ENCODE data around the gene RPL10. TPM values are rescaled to one million over a fixed set of nuclear protein-coding genes. Genes with fewer than 3 reads are reported as not detected.

The RPL10 gene
- total and polyA plus RNA-seq, 4 experiments from 2014 or later: 4,018 to 5,740 (median 5,272) TPM

DNA sequence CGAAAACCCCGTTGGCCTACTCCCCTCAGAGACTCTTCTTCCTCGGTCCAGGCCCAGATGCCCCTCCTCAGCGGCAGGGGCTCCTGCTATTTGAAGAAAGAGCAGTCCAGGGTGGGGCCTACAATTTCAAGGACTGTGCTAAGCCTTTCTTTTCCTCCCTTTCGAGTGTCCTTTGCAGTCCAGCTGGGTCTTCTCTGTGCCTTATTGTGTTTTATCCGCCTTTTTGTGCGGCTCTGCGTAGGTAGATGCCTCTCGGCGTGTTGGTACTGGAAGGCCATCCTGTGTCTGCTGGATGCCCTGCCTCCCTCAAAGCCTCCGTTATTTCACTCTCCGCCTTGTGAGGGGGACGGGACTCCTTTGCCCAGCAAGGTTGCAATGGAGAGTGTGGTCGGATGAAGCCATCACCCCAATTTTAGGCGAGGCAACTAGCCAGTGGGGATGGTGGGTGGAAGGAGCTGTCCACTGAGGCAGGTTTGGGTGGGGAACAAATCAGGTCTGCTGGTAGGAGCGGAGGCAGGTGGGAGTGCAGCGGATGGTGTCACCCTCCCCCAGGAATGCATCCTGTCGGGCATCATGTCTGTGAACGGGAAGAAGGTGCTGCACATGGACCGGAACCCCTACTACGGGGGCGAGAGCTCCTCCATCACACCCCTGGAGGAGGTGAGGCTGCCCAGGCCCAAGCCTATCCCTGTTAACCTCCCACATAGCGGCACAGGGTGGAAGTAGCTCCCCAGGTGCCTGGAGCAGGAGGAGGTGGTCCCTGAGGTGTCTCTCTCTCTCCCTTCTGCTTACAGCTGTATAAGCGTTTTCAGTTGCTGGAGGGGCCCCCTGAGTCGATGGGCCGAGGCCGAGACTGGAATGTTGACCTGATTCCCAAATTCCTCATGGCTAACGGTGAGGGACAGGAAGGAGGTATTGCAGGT is 40.1 kb downstream of the RPL10 start:
- H3K27me3 ChIP-seq (ENCODE audit: insufficient read depth, low read length): no peaks in the 10 kb centered on the region
- no peaks in the 10 kb centered on the region for H3K36me3 ChIP-seq (ENCODE audit: insufficient read depth, low read length)
- H3K4me3 Mint-ChIP-seq: peak overlapping the region; percentile 86 to 89 (median 87)
- peak overlapping the region; percentile 29 to 40 for H3K4me3 ChIP-seq (ENCODE audit: low read length in 2 of 2)
- H3K27ac ChIP-seq (ENCODE audit: low read depth, low read length): peak overlapping the region; percentile 63
- H3K27me3 Mint-ChIP-seq: no peaks in the 10 kb centered on the region
- peaks cover 0 to 6% (median 0%) of the 10 kb centered on the region in 8 donors for H3K9me3 Mint-ChIP-seq
- peaks cover 11 to 45% (median 28%) of the 10 kb centered on the region in 4 donors for H3K4me1 Mint-ChIP-seq
- no peak for DNase-seq
- peaks cover 4 to 30% of the 10 kb centered on the region in 2 donors for H3K36me3 Mint-ChIP-seq
- peaks cover 48% of the 10 kb centered on the region for H3K4me1 ChIP-seq (ENCODE audit: insufficient read depth, low read length)
- POLR2A ChIA-PET (ENCODE audit: partially characterized antibody): interaction anchor here (0.7 to 1.5 kb wide), 7 partner anchors 9 to 52 kb away, joined by 3 to 7 read pairs (median 4); partner anchors contain the start of gene SLC10A3
- no peaks in the 10 kb centered on the region for H3K9me3 ChIP-seq (ENCODE audit: control insufficient read depth in 1 of 2, low read length in 2 of 2)
- CTCF ChIA-PET (ENCODE audit: partially characterized antibody): no interaction called here
- H3K27ac Mint-ChIP-seq: peak overlapping the region; percentile 81 to 97 (median 91)
- intact Hi-C loops (cut with micrococcal nuclease): loop anchor here (5.0 kb wide), 1 partner anchor 79 kb away; the partner anchor contains the start of gene FAM3A

DNA sequence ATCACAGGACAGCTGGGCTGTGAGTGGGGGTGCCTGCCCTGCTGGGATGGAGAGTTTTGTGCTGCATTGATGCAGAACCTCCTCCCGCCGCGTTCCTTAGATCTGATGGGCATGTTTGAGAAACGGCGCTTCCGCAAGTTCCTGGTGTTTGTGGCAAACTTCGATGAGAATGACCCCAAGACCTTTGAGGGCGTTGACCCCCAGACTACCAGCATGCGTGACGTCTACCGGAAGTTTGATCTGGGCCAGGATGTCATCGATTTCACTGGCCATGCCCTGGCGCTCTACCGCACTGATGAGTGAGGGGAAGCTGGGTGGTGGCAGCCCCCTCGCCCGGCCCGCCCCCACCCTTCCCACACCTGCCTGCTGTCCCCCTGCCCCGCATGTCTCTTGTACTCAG is 41.7 kb downstream of the RPL10 start:
- H3K9me3 ChIP-seq (ENCODE audit: control insufficient read depth in 1 of 2, low read length in 2 of 2): no peaks in the 10 kb centered on the region
- ChIA-PET CTCF (ENCODE audit: partially characterized antibody) (no interaction called here), POLR2A (ENCODE audit: partially characterized antibody) (interaction anchor here (0.6 to 1.6 kb wide), 4 partner anchors 41 to 51 kb away, joined by 3 to 5 read pairs (median 4); partner anchors contain the start of genes RPL10 and SLC10A3)
- Mint-ChIP-seq H3K27ac (peak overlapping the region in 2 of 7 donors; percentile 46 to 81), H3K9me3 (peaks cover 0 to 6% (median 0%) of the 10 kb centered on the region in 8 donors), H3K36me3 (peaks cover 0 to 26% of the 10 kb centered on the region in 2 donors), H3K27me3 (no peaks in the 10 kb centered on the region), H3K4me1 (peaks cover 11 to 51% (median 31%) of the 10 kb centered on the region in 4 donors), H3K4me3 (peak overlapping the region in 2 of 8 donors; percentile 4 to 61)
- H3K4me3 ChIP-seq (ENCODE audit: low read length in 2 of 2): no peak overlapping the region
- intact Hi-C loops (cut with micrococcal nuclease): loop anchor here (5.0 kb wide), 3 partner anchors 37 to 77 kb away; partner anchors contain the start of genes FAM3A, LAGE3 and SLC10A3
- H3K4me1 ChIP-seq (ENCODE audit: insufficient read depth, low read length): peaks cover 56% of the 10 kb centered on the region
- DNase-seq: no peak
- H3K27me3 ChIP-seq (ENCODE audit: insufficient read depth, low read length): no peaks in the 10 kb centered on the region
- no peak overlapping the region for H3K27ac ChIP-seq (ENCODE audit: low read depth, low read length)
- H3K36me3 ChIP-seq (ENCODE audit: insufficient read depth, low read length): no peaks in the 10 kb centered on the region

DNA sequence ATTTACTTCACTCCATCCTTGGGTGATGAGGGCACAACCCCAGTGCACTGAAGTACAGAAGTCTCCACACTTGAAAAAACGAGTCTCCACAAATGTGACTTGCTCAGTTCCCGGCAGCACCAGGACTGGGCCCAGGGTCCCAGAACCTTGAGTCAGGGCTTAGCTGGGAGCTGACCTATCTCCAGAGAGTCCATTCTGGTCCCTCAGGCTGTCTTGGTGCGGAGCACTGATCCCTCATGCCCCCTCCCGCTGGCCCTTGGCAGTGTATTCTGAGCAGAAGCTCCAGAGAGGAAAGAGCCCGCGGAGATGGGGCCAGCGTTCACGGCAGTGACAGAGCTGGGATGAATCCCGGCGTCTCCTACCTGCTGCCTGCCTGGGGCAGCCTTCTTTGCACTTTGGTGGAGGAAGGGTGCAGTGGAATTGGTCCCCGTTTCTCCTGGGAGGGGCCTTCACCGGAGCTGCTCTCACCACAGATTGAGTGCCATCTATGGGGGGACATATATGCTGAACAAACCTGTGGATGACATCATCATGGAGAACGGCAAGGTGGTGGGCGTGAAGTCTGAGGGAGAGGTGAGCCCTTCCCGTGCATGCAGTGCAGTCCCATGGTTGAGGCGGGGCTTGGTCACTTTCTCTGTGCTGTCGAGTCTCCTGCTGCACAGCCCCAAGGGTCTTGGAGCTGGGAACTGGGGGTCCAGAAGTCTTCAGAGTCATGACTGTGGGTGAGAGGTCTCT is 42.6 kb downstream of the RPL10 start:
- peak overlapping the region in 2 of 8 donors; percentile 46 to 50 for H3K4me3 Mint-ChIP-seq
- Histone ChIP-seq H3K4me3 (ENCODE audit: low read length in 2 of 2) (no peak overlapping the region), H3K27me3 (ENCODE audit: insufficient read depth, low read length) (no peaks in the 10 kb centered on the region), H3K9me3 (ENCODE audit: control insufficient read depth in 1 of 2, low read length in 2 of 2) (no peaks in the 10 kb centered on the region), H3K36me3 (ENCODE audit: insufficient read depth, low read length) (no peaks in the 10 kb centered on the region), H3K27ac (ENCODE audit: low read depth, low read length) (no peak overlapping the region), H3K4me1 (ENCODE audit: insufficient read depth, low read length) (peaks cover 63% of the 10 kb centered on the region)
- no peak for DNase-seq
- H3K27me3 Mint-ChIP-seq: no peaks in the 10 kb centered on the region
- peaks cover 11 to 56% (median 31%) of the 10 kb centered on the region in 4 donors for H3K4me1 Mint-ChIP-seq
- CTCF ChIA-PET (ENCODE audit: partially characterized antibody): no interaction called here
- POLR2A ChIA-PET (ENCODE audit: partially characterized antibody): interaction anchor here (0.7 to 8.5 kb wide), 13 partner anchors 9 to 96 kb away, joined by 3 to 42 read pairs (median 4); partner anchors contain the start of genes DNASE1L1, PLXNA3, RPL10 and SLC10A3
- H3K9me3 Mint-ChIP-seq: peaks cover 0 to 6% (median 0%) of the 10 kb centered on the region in 8 donors
- peak overlapping the region; percentile 62 to 84 (median 74) for H3K27ac Mint-ChIP-seq
- intact Hi-C loops (cut with micrococcal nuclease): loop anchor here (5.0 kb wide), 2 partner anchors 37 to 52 kb away; partner anchors contain the start of genes LAGE3 and SLC10A3
- peaks cover 0 to 26% of the 10 kb centered on the region in 2 donors for H3K36me3 Mint-ChIP-seq

DNA sequence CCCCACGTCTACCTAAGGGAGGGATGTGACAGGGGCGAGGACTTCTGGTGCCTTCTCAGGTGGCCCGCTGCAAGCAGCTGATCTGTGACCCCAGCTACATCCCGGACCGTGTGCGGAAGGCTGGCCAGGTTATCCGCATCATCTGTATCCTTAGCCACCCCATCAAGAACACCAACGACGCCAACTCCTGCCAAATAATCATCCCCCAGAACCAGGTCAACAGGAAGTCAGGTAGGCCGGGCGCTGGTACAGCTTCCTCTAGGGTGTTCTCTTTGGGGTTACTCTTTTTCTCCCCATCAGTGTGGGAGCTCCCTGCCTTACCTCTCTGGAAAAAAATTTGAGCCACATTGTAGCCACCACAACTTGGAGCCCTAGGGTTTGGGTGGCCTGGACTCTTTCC is 43.4 kb downstream of the RPL10 start:
- CTCF ChIA-PET (ENCODE audit: partially characterized antibody): no interaction called here
- POLR2A ChIA-PET (ENCODE audit: partially characterized antibody): interaction anchor here (0.7 to 8.5 kb wide), 11 partner anchors 9 to 95 kb away, joined by 3 to 42 read pairs (median 6); partner anchors contain the start of genes DNASE1L1, FAM3A, PLXNA3 and RPL10
- H3K27ac Mint-ChIP-seq: peak overlapping the region; percentile 47 to 91 (median 81)

DNA sequence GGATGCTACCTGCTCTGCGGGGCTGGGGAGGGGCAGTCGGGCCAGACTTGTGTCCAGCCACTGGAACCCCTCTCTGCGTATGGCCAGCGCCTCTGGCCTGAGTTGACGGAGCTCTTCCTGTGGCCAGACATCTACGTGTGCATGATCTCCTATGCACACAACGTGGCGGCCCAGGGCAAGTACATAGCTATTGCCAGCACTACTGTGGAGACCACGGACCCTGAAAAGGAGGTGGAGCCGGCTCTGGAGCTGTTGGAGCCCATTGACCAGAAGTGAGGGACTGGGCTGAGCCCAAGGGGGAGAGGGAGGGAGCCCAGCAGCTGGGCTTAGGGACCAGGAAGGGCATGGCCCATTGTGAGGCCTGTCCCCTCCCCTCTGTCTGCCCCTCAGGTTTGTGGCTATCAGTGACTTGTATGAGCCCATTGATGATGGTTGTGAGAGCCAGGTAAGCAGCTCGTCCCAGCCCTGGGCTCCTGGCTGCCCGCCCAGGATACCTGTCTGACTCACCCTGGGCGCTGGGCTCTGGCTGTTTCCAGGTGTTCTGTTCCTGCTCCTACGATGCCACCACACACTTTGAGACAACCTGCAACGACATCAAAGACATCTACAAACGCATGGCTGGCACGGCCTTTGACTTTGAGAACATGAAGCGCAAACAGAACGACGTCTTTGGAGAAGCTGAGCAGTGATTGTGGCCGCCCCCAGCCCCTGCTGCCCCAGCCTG is 44.0 kb downstream of the RPL10 start:
- H3K27me3 ChIP-seq (ENCODE audit: insufficient read depth, low read length): no peaks in the 10 kb centered on the region
- Mint-ChIP-seq H3K9me3 (peaks cover 0 to 6% (median 0%) of the 10 kb centered on the region in 8 donors), H3K36me3 (peaks cover 0 to 21% of the 10 kb centered on the region in 2 donors), H3K27me3 (no peaks in the 10 kb centered on the region), H3K4me1 (peaks cover 12 to 63% (median 29%) of the 10 kb centered on the region in 4 donors), H3K4me3 (peak overlapping the region in 6 of 8 donors; percentile 38 to 76 (median 70)), H3K27ac (peak overlapping the region; percentile 57 to 91 (median 81))
- no peaks in the 10 kb centered on the region for H3K9me3 ChIP-seq (ENCODE audit: control insufficient read depth in 1 of 2, low read length in 2 of 2)
- DNase-seq: no peak
- no peaks in the 10 kb centered on the region for H3K36me3 ChIP-seq (ENCODE audit: insufficient read depth, low read length)
- intact Hi-C loops (cut with micrococcal nuclease): loop anchor here (5.0 kb wide), 2 partner anchors 35 to 50 kb away; partner anchors contain the start of genes LAGE3 and SLC10A3
- peak overlapping the region; percentile 15 for H3K27ac ChIP-seq (ENCODE audit: low read depth, low read length)
- H3K4me1 ChIP-seq (ENCODE audit: insufficient read depth, low read length): peaks cover 63% of the 10 kb centered on the region
- POLR2A ChIA-PET (ENCODE audit: partially characterized antibody): interaction anchor here (0.7 to 8.5 kb wide), 9 partner anchors 10 to 95 kb away, joined by 3 to 42 read pairs (median 6); partner anchors contain the start of genes DNASE1L1, FAM3A, PLXNA3 and RPL10
- CTCF ChIA-PET (ENCODE audit: partially characterized antibody): no interaction called here
- H3K4me3 ChIP-seq (ENCODE audit: low read length in 2 of 2): no peak overlapping the region

More for the DNA sequence above, 43.4 kb downstream of the RPL10 start:
- Mint-ChIP-seq H3K4me1 (peaks cover 9 to 57% (median 29%) of the 10 kb centered on the region in 4 donors), H3K36me3 (peaks cover 0 to 19% of the 10 kb centered on the region in 2 donors), H3K4me3 (peak overlapping the region in 7 of 8 donors; percentile 38 to 76 (median 69)), H3K27me3 (no peaks in the 10 kb centered on the region), H3K9me3 (peaks cover 0 to 6% (median 0%) of the 10 kb centered on the region in 8 donors)
- Histone ChIP-seq H3K4me3 (ENCODE audit: low read length in 2 of 2) (no peak overlapping the region), H3K4me1 (ENCODE audit: insufficient read depth, low read length) (peaks cover 63% of the 10 kb centered on the region), H3K9me3 (ENCODE audit: control insufficient read depth in 1 of 2, low read length in 2 of 2) (no peaks in the 10 kb centered on the region), H3K27me3 (ENCODE audit: insufficient read depth, low read length) (no peaks in the 10 kb centered on the region), H3K27ac (ENCODE audit: low read depth, low read length) (peak overlapping the region; percentile 15), H3K36me3 (ENCODE audit: insufficient read depth, low read length) (no peaks in the 10 kb centered on the region)
- peak; percentile 29 to 57 (median 43) for DNase-seq
- intact Hi-C loops (cut with micrococcal nuclease): loop anchor here (5.0 kb wide), 2 partner anchors 36 to 51 kb away; partner anchors contain the start of genes LAGE3 and SLC10A3

DNA sequence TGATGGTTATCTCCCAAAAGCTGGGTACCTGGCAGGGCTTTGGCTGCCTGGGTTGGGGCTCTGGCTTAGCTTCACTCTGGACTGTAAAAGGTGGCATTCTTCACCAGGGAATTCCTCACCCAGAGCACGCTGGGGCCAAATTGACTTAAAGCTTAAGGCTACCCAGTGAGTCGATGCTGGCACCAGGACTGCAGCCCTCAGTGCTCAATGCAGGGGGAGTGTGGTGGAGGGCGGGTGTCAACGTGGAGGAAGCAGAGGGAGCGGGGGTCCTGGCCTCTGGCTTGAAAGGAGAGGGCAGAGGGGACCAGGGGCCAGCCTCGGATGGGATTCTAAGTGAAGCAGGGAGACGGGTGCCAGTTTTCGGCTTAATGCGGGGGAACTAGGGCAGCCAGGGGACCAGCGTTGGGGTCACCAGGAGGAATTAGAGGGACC is 45.3 kb downstream of the RPL10 start:
- no peaks in the 10 kb centered on the region for H3K9me3 ChIP-seq (ENCODE audit: control insufficient read depth in 1 of 2, low read length in 2 of 2)
- H3K36me3 Mint-ChIP-seq: peaks cover 2 to 21% of the 10 kb centered on the region in 2 donors
- ChIA-PET POLR2A (ENCODE audit: partially characterized antibody) (interaction anchor here (1.0 to 8.5 kb wide), 5 partner anchors 15 to 72 kb away, joined by 3 to 42 read pairs (median 6); partner anchors contain the start of genes FAM3A, PLXNA3, RPL10 and SLC10A3), CTCF (ENCODE audit: partially characterized antibody) (no interaction called here)
- H3K4me3 ChIP-seq (ENCODE audit: low read length in 2 of 2): no peak overlapping the region
- H3K27ac Mint-ChIP-seq: peak overlapping the region; percentile 81 to 95 (median 89)
- intact Hi-C loops (cut with micrococcal nuclease): loop anchor here (5.0 kb wide), 2 partner anchors 34 to 49 kb away; partner anchors contain the start of genes LAGE3 and SLC10A3
- H3K27me3 Mint-ChIP-seq: no peaks in the 10 kb centered on the region
- H3K36me3 ChIP-seq (ENCODE audit: insufficient read depth, low read length): peaks cover 1% of the 10 kb centered on the region
- no peak for DNase-seq
- peak overlapping the region; percentile 55 to 85 (median 64) for H3K4me3 Mint-ChIP-seq
- peak overlapping the region; percentile 69 for H3K27ac ChIP-seq (ENCODE audit: low read depth, low read length)
- peaks cover 7 to 57% (median 23%) of the 10 kb centered on the region in 4 donors for H3K4me1 Mint-ChIP-seq
- H3K27me3 ChIP-seq (ENCODE audit: insufficient read depth, low read length): no peaks in the 10 kb centered on the region
- peaks cover 56% of the 10 kb centered on the region for H3K4me1 ChIP-seq (ENCODE audit: insufficient read depth, low read length)
- H3K9me3 Mint-ChIP-seq: no peaks in the 10 kb centered on the region
